ENCODE data around the gene VAPB.

The VAPB gene

DNA sequence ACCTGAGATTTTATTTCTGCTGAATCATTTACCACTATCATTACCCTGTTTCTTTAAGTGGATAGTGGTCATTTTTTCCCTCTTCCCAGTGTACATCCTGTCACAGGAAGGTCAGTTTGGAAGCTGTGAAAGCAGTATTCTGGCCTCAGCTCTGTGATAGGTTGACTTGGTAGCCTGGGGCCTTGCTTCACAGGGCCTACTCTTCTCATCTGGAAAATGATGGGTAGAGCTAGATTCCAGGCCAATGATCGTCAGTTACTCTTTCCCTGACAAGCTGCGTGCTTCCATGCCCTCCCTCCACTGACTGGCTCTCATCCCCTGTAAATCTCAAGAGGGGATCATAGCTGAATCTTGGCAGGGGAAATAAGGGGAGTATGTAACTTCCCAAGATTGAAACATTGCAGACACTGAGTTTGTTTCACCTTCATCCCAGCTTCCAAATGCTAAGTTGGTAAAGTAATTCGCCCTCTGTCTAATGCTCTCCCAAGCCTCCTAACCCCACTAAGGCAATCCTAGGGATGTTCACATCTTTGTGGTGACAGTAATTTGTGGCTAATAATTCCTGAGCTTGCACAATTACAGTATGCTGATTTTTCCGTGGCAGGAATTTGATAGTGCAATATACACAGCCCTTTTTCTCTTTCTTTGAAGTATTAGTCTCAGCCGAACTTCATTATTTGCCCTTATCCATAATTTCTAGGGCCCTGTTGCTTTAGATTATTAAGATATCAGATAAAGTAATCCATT is 51.2 kb downstream of the VAPB start:
- Histone ChIP-seq H3K4me2 (ENCODE audit: low read length) (no peak overlapping the region), H3K4me1 (ENCODE audit: control insufficient read depth, insufficient read depth, low read length) (no peaks in the 10 kb centered on the region), H3K9ac (ENCODE audit: low read depth, low read length) (no peak overlapping the region), H3K36me3 (ENCODE audit: insufficient read depth, low read length) (peaks cover 53% of the 10 kb centered on the region), H3K27me3 (ENCODE audit: control insufficient read depth, insufficient read depth, low read length) (no peaks in the 10 kb centered on the region), H3K9me3 (replicated peaks; ENCODE audit: low read length) (no peaks in the 10 kb centered on the region), H3K4me3 (ENCODE audit: low read length) (no peak overlapping the region)

DNA sequence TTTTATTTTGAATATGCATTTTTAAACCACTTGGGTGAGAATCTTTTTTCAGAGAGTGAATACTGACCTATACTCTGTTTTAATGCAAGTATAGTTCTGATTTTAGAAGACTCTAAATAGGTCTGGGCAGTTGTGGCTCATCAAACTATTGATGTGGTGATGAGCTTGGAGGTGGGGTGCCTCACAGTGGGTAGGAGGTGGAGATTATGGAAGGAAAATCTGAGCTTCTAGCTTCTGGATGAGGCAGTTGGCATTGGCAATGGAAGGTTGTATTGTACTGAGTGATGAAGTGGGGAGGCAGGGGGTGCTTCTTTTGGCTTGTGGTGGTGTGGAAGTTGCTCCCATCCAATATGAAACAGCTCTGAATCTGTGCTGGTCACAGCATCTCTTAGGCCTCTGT is 52.7 kb downstream of the VAPB start:
- peaks cover 60% of the 10 kb centered on the region for H3K36me3 ChIP-seq (ENCODE audit: insufficient read depth, low read length)
- no peak overlapping the region for H3K9ac ChIP-seq (ENCODE audit: low read depth, low read length)

GRCh38 chr20:58444746-58445255 is 55.8 kb downstream of the VAPB start:
- Histone ChIP-seq H3K4me3 (ENCODE audit: low read length) (no peak overlapping the region), H3K9me3 (replicated peaks; ENCODE audit: low read length) (no peaks in the 10 kb centered on the region), H3K4me1 (ENCODE audit: control insufficient read depth, insufficient read depth, low read length) (no peaks in the 10 kb centered on the region), H3K36me3 (ENCODE audit: insufficient read depth, low read length) (peaks cover 63% of the 10 kb centered on the region), H3K27me3 (ENCODE audit: control insufficient read depth, insufficient read depth, low read length) (no peaks in the 10 kb centered on the region), H3K9ac (ENCODE audit: low read depth, low read length) (no peak overlapping the region), H3K4me2 (ENCODE audit: low read length) (no peak overlapping the region)

More for the DNA sequence above, 52.7 kb downstream of the VAPB start:
- Histone ChIP-seq H3K4me3 (ENCODE audit: low read length) (no peak overlapping the region), H3K27me3 (ENCODE audit: control insufficient read depth, insufficient read depth, low read length) (no peaks in the 10 kb centered on the region), H3K9me3 (replicated peaks; ENCODE audit: low read length) (no peaks in the 10 kb centered on the region), H3K4me1 (ENCODE audit: control insufficient read depth, insufficient read depth, low read length) (no peaks in the 10 kb centered on the region), H3K4me2 (ENCODE audit: low read length) (no peak overlapping the region)

DNA sequence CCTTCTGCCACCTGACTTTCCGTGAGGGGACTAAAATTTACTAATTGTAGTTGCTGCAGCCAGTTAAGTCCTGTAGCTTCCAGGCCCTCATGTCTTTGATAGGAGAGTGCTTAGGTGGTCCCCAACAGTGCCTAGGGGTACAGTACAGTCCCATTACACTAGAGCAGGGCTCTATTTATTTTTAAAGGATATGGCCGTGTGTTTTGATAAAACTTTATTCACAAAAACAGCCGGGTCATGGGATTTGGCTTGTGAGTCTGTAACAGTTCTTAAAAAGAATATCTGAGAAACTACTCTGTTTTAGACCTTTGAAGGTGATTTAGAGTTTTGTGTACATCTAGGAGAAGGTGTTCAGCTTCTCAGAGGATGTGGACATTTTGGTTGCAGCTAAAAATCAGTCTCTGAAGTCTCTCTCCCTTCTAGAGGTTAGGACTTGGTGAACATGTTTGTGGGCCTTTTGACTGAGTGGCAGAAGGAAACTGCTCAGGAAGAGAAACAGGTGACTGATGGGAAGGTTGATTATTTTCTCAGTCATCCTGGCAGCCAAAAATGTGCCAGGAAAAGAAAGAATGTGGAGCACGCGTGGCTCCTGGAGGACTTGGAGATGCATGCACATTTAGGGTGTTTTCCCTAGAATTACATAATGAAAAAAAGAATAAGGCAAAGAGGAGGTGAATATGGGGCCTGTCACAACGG is 57.4 kb downstream of the VAPB start:
- Histone ChIP-seq H3K36me3 (ENCODE audit: insufficient read depth, low read length) (peaks cover 53% of the 10 kb centered on the region), H3K9me3 (replicated peaks; ENCODE audit: low read length) (no peaks in the 10 kb centered on the region), H3K9ac (ENCODE audit: low read depth, low read length) (no peak overlapping the region)

GRCh38 chr20:58446960-58447265 is 57.9 kb downstream of the VAPB start:
- Histone ChIP-seq H3K36me3 (ENCODE audit: insufficient read depth, low read length) (peaks cover 49% of the 10 kb centered on the region), H3K4me3 (ENCODE audit: low read length) (no peak overlapping the region), H3K27me3 (ENCODE audit: control insufficient read depth, insufficient read depth, low read length) (no peaks in the 10 kb centered on the region), H3K4me1 (ENCODE audit: control insufficient read depth, insufficient read depth, low read length) (no peaks in the 10 kb centered on the region), H3K4me2 (ENCODE audit: low read length) (no peak overlapping the region), H3K9ac (ENCODE audit: low read depth, low read length) (no peak overlapping the region), H3K9me3 (replicated peaks; ENCODE audit: low read length) (no peaks in the 10 kb centered on the region)

More for the DNA sequence above, 57.4 kb downstream of the VAPB start:
- no peaks in the 10 kb centered on the region for H3K4me1 ChIP-seq (ENCODE audit: control insufficient read depth, insufficient read depth, low read length)
- H3K4me2 ChIP-seq (ENCODE audit: low read length), result no peak overlapping the region
- H3K4me3 ChIP-seq (ENCODE audit: low read length), result no peak overlapping the region
- no peaks in the 10 kb centered on the region for H3K27me3 ChIP-seq (ENCODE audit: control insufficient read depth, insufficient read depth, low read length)

DNA sequence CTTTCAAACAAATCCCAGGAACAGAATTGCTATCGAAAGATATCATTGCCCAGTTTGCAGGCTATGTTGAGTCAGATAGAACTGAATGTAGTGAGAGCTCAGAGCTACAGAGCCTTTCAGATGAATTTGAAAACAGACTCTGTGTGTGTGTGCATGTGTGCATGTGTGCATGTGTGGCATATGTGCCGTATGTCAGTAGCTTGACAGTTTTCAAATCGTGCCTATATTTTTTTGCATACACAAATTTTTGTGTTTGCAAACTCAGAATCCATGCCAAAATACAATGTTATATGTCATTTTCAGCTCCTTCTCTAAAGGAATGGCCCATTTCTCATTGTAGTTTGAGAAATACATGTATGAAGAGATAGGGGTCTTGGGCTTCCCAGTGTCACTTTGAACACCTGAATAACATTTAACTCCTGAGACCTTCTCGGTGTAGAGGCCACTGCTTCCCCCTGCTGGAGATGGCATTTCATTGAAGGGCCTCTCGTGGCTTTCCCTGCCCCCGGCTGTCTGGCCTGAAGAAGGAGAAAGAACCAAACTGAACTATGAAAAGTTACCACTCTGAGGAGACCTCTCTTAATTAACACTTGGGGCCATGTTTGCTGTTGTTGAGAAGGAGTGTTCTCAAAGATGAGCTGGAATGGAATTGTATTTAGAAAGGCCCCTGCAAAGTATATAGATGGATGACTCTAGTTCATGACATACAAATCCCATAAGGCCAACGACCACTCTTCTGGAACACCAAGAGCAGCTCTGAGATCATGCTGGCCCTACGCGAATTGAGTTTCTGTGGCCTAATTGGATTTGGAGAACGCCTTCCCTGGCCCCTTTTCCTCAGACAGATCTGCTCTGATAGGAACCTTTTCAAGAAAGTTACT is 58.7 kb downstream of the VAPB start:
- Histone ChIP-seq H3K36me3 (ENCODE audit: insufficient read depth, low read length) (peaks cover 41% of the 10 kb centered on the region), H3K27me3 (ENCODE audit: control insufficient read depth, insufficient read depth, low read length) (no peaks in the 10 kb centered on the region), H3K4me2 (ENCODE audit: low read length) (no peak overlapping the region), H3K9ac (ENCODE audit: low read depth, low read length) (no peak overlapping the region), H3K9me3 (replicated peaks; ENCODE audit: low read length) (no peaks in the 10 kb centered on the region), H3K4me3 (ENCODE audit: low read length) (no peak overlapping the region), H3K4me1 (ENCODE audit: control insufficient read depth, insufficient read depth, low read length) (no peaks in the 10 kb centered on the region)

GRCh38 chr20:58448958-58449357 is 59.9 kb downstream of the VAPB start:
- Histone ChIP-seq H3K4me1 (ENCODE audit: control insufficient read depth, insufficient read depth, low read length) (no peaks in the 10 kb centered on the region), H3K9me3 (replicated peaks; ENCODE audit: low read length) (peaks cover under 1% of the 10 kb centered on the region), H3K4me3 (ENCODE audit: low read length) (no peak overlapping the region), H3K27me3 (ENCODE audit: control insufficient read depth, insufficient read depth, low read length) (no peaks in the 10 kb centered on the region), H3K9ac (ENCODE audit: low read depth, low read length) (no peak overlapping the region), H3K4me2 (ENCODE audit: low read length) (no peak overlapping the region), H3K36me3 (ENCODE audit: insufficient read depth, low read length) (peaks cover 32% of the 10 kb centered on the region)

- Histone ChIP-seq H3K36me3 (ENCODE audit: insufficient read depth, low read length) (peaks cover 29% of the 10 kb centered on the region), H3K9ac (ENCODE audit: low read depth, low read length) (no peak overlapping the region)
Measured at GRCh38 chr20:58449681-58450221, 60.7 kb downstream of the VAPB start.

DNA sequence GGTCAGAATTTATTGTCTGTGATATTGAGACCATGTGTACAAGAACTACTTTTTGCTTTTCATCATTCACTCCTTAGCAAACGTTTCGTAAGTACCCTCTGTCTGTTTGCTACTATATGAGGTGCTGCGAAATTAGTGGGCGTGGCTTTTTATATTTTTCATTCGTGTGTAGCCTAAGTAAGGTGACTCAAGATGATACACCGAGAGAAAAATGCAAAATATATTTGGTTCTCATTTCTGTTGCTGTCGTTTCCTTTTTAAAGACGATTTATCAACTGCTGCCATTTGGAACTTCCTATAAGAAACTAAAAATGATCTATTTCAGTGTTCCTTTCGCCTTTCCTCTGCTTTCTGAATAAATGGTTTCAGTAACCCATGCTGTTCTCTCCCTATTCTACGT is 61.2 kb downstream of the VAPB start:
- no peak overlapping the region for H3K9ac ChIP-seq (ENCODE audit: low read depth, low read length)
- H3K4me1 ChIP-seq (ENCODE audit: control insufficient read depth, insufficient read depth, low read length), result no peaks in the 10 kb centered on the region
- H3K9me3 ChIP-seq (replicated peaks; ENCODE audit: low read length), result peaks cover 6% of the 10 kb centered on the region
- H3K4me3 ChIP-seq (ENCODE audit: low read length), result no peak overlapping the region
- H3K36me3 ChIP-seq (ENCODE audit: insufficient read depth, low read length), result peaks cover 27% of the 10 kb centered on the region
- H3K27me3 ChIP-seq (ENCODE audit: control insufficient read depth, insufficient read depth, low read length), result no peaks in the 10 kb centered on the region
- no peak overlapping the region for H3K4me2 ChIP-seq (ENCODE audit: low read length)

More at GRCh38 chr20:58449681-58450221, 60.7 kb downstream of the VAPB start:
- H3K27me3 ChIP-seq (ENCODE audit: control insufficient read depth, insufficient read depth, low read length), result no peaks in the 10 kb centered on the region
- peaks cover 6% of the 10 kb centered on the region for H3K9me3 ChIP-seq (replicated peaks; ENCODE audit: low read length)
- no peak overlapping the region for H3K4me2 ChIP-seq (ENCODE audit: low read length)
- H3K4me3 ChIP-seq (ENCODE audit: low read length), result no peak overlapping the region
- no peaks in the 10 kb centered on the region for H3K4me1 ChIP-seq (ENCODE audit: control insufficient read depth, insufficient read depth, low read length)

GRCh38 chr20:58452667-58453255 is 63.7 kb downstream of the VAPB start:
- H3K36me3 ChIP-seq (ENCODE audit: insufficient read depth, low read length), result peaks cover 16% of the 10 kb centered on the region
- no peak overlapping the region for H3K4me3 ChIP-seq (ENCODE audit: low read length)
- no peak overlapping the region for H3K9ac ChIP-seq (ENCODE audit: low read depth, low read length)
- H3K27me3 ChIP-seq (ENCODE audit: control insufficient read depth, insufficient read depth, low read length), result no peaks in the 10 kb centered on the region
- H3K4me2 ChIP-seq (ENCODE audit: low read length), result no peak overlapping the region
- no peaks in the 10 kb centered on the region for H3K4me1 ChIP-seq (ENCODE audit: control insufficient read depth, insufficient read depth, low read length)
- H3K9me3 ChIP-seq (replicated peaks; ENCODE audit: low read length), result peaks cover 6% of the 10 kb centered on the region

- Histone ChIP-seq H3K36me3 (ENCODE audit: insufficient read depth, low read length) (peaks cover 10% of the 10 kb centered on the region), H3K4me3 (ENCODE audit: low read length) (no peak overlapping the region), H3K9me3 (replicated peaks; ENCODE audit: low read length) (peaks cover 6% of the 10 kb centered on the region), H3K4me2 (ENCODE audit: low read length) (no peak overlapping the region), H3K4me1 (ENCODE audit: control insufficient read depth, insufficient read depth, low read length) (no peaks in the 10 kb centered on the region), H3K27me3 (ENCODE audit: control insufficient read depth, insufficient read depth, low read length) (no peaks in the 10 kb centered on the region), H3K9ac (ENCODE audit: low read depth, low read length) (no peak overlapping the region)
Measured at GRCh38 chr20:58453391-58453790, 64.4 kb downstream of the VAPB start.

Data from skeletal muscle satellite cell (primary cell).